Measurements from ENCODE around the gene BHLHE23.

BHLHE23 gene

DNA sequence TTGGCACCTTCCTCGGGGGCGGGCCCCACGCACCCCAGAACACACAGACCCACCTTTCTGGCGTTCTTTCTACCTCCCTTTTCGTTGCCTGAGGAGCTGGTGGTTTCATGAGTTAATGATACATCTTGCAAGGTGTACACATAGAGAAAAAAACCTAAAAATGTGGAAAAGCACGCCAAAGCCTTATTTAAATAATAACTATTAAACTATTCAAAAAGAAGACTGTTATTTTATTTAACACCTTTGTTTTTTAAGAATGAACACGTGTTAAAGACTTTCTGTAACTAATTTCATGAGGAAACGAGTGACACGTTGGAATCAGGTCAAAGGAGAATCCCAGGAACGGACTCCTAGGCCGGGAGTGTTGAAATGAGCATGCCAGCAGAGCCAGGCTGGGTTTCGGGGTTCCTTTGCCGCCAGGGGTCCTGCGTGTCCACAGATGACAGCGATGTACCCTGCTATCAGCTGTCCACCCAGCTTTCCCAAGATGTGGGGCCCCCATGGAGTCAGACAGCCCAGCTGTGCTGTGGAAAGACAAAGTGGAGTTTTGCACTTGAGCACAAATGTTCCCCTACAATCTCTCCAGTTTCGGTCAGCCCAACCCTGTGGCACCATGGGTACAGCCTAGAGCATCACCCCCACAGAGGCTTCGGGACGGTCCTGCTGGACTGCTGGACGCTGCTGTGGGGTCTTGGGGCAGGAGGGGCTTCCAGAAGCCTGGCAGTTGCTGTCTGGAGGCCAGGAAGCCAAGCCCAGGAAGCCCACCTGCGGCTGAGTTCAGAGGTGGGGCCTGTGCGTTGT is 38.2 kb downstream of the BHLHE23 start:
- H3K4me1 ChIP-seq (ENCODE audit: control insufficient read depth, insufficient read depth, low read length, unreplicated experiment) = no peaks in the 10 kb centered on the region
- peaks cover 12% of the 10 kb centered on the region for H3K27me3 ChIP-seq (ENCODE audit: insufficient read depth, low read length)

DNA sequence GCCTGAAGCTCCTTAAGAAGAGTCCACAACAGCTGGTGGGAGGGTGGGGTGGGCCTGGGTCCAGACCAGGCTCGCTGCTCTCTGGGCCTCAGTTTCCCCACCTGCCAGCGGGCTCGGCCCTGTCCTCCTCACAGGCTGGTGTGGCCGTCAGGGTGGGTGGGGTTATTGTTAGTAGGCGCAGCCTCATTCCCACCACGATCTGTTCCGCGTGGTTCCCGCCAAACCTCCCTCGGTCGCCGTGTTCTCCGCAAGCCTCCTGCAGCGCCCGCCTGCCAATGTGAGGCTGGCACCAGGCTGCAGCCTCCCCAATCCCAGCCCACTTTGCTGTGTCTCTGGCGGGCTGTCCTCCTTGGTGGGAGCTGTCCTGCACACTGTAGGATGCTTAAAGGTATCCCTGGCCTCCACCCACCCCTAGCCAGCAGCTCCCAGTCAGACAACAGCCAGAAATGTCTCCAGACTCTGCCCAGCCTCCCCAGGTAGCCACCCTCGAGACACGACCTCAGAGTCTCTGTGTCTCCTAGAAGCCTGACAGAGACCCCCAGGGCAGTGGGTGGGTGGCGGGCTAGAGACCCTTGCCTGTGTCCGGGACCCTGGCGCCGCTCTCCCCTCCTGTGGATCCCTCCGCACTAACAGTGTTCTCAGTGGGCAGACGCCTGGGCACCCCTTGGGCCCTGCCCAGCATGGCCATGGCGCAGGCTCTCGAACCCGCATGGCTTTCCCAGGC is 39.0 kb downstream of the BHLHE23 start:
- H3K27ac ChIP-seq (ENCODE audit: low read depth, low read length) = no peak overlapping the region
- no peaks in the 10 kb centered on the region for H3K79me2 ChIP-seq (ENCODE audit: control insufficient read depth, insufficient read depth, low read length, unreplicated experiment)
- no peaks in the 10 kb centered on the region for H3K4me1 ChIP-seq (ENCODE audit: control insufficient read depth, insufficient read depth, low read length, unreplicated experiment)
- H2AFZ ChIP-seq (ENCODE audit: low read length, unreplicated experiment) = no peak overlapping the region
- no peak overlapping the region for H3K4me3 ChIP-seq (ENCODE audit: low read depth, low read length)
- no peaks in the 10 kb centered on the region; the same call in 1 of the 2 replicates for H3K36me3 ChIP-seq (ENCODE audit: insufficient read depth, low read length)
- peaks cover 4% of the 10 kb centered on the region; the same call in 1 of the 2 replicates for H3K27me3 ChIP-seq (ENCODE audit: insufficient read depth, low read length)

More for the DNA sequence above, 38.2 kb downstream of the BHLHE23 start:
- H2AFZ ChIP-seq (ENCODE audit: low read length, unreplicated experiment) = no peak overlapping the region
- no peaks in the 10 kb centered on the region; the same call in 1 of the 2 replicates for H3K36me3 ChIP-seq (ENCODE audit: insufficient read depth, low read length)
- H3K4me3 ChIP-seq (ENCODE audit: low read depth, low read length) = no peak overlapping the region
- H3K27ac ChIP-seq (ENCODE audit: low read depth, low read length) = no peak overlapping the region
- no peaks in the 10 kb centered on the region for H3K79me2 ChIP-seq (ENCODE audit: control insufficient read depth, insufficient read depth, low read length, unreplicated experiment)

DNA sequence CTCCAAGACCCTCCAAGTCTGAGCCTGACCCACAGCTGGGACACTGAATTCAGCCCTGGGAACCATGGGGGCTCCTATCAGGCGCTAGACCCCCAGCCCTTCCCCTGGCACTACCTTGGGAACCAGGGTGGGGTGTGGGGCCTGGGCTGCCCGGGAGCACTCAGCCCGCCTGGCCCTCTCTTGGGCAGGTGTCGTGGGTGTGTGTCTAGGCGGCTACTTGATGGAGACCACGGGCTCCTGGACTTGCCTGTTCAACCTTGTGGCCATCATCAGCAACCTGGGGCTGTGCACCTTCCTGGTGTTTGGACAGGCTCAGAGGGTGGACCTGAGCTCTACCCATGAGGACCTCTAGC is 39.6 kb downstream of the BHLHE23 start:
- Histone ChIP-seq H2AFZ (ENCODE audit: low read length, unreplicated experiment) (no peak overlapping the region), H3K27ac (ENCODE audit: low read depth, low read length) (no peak overlapping the region), H3K79me2 (ENCODE audit: control insufficient read depth, insufficient read depth, low read length, unreplicated experiment) (no peaks in the 10 kb centered on the region), H3K4me3 (ENCODE audit: low read depth, low read length) (no peak overlapping the region), H3K27me3 (ENCODE audit: insufficient read depth, low read length) (no peaks in the 10 kb centered on the region), H3K36me3 (ENCODE audit: insufficient read depth, low read length) (no peaks in the 10 kb centered on the region; the same call in 1 of the 2 replicates), H3K4me1 (ENCODE audit: control insufficient read depth, insufficient read depth, low read length, unreplicated experiment) (no peaks in the 10 kb centered on the region)

DNA sequence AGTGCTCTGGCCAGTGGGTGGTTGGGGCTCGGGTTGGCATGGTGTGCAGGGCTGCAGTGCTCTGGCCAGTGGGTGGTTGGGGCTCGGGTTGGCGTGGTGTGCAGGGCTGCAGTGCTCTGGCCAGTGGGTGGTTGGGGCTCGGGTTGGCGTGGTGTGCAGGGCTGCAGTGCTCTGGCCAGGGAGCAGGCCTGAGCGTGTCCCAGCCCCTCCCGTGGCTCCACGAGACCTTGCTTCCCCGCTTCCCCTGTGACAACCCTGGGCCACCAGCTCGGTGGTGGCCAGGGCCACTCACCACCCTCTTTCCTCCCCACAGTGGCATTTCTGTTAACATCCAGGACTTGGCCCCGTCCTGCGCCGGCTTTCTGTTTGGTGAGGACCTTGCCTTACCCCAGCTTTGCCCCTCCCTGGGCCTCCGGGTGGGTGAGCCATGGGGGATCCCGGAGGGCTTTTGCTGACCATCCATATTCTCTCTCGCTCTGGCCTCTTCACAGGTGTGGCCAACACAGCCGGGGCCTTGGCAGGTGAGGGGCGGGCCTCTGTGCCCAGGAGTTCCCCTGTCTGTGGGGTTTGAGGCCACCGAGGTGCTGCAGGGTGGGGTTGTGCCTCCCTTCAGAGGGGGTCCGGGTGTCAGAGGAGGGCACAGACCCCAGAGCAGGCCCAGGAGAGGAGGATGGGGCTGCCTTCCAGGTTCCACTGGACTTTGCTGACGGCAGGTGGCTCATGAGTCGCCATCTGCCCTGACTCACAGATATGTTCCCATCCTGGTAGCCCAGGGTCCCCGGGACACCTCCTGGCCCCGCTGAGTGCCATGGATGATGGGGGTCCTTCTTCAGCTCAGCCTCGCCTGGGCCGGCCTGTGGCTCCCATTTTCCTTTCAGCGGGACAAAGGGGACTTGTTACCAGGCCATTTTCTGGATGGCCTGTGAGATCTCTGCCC is 40.3 kb downstream of the BHLHE23 start:
- H3K36me3 ChIP-seq (ENCODE audit: insufficient read depth, low read length) = no peaks in the 10 kb centered on the region; the same call in 1 of the 2 replicates

DNA sequence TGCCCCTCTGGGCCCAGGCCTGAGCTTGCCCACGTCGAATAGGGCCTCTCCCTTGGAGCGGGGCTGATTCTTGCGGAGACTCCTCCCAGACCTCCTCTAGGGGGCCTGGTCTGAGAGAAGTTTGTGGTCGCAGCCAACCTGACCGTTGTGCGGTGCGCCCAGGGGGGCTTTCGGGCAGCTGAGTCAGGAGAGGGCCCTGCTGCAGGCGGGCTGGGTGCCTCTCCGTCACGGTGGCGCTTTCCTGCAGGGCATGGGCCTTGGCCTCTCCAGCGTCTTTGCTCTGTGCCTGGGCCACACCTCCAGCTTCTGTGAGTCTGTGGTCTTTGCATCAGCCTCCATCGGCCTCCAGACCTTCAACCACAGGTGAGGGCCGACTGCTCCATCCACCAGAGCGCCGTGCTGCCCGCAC is 41.4 kb downstream of the BHLHE23 start:
- H3K36me3 ChIP-seq (ENCODE audit: insufficient read depth, low read length) = no peaks in the 10 kb centered on the region; the same call in 1 of the 2 replicates
- no peak overlapping the region for H3K27ac ChIP-seq (ENCODE audit: low read depth, low read length)
- H3K27me3 ChIP-seq (ENCODE audit: insufficient read depth, low read length) = no peaks in the 10 kb centered on the region
- H2AFZ ChIP-seq (ENCODE audit: low read length, unreplicated experiment) = no peak overlapping the region
- no peaks in the 10 kb centered on the region for H3K79me2 ChIP-seq (ENCODE audit: control insufficient read depth, insufficient read depth, low read length, unreplicated experiment)
- no peak overlapping the region for H3K4me3 ChIP-seq (ENCODE audit: low read depth, low read length)
- no peaks in the 10 kb centered on the region for H3K4me1 ChIP-seq (ENCODE audit: control insufficient read depth, insufficient read depth, low read length, unreplicated experiment)

More for the DNA sequence above, 40.3 kb downstream of the BHLHE23 start:
- no peaks in the 10 kb centered on the region for H3K27me3 ChIP-seq (ENCODE audit: insufficient read depth, low read length)
- no peak overlapping the region for H3K4me3 ChIP-seq (ENCODE audit: low read depth, low read length)
- H2AFZ ChIP-seq (ENCODE audit: low read length, unreplicated experiment) = no peak overlapping the region
- no peak overlapping the region for H3K27ac ChIP-seq (ENCODE audit: low read depth, low read length)
- H3K4me1 ChIP-seq (ENCODE audit: control insufficient read depth, insufficient read depth, low read length, unreplicated experiment) = no peaks in the 10 kb centered on the region
- H3K79me2 ChIP-seq (ENCODE audit: control insufficient read depth, insufficient read depth, low read length, unreplicated experiment) = no peaks in the 10 kb centered on the region

DNA sequence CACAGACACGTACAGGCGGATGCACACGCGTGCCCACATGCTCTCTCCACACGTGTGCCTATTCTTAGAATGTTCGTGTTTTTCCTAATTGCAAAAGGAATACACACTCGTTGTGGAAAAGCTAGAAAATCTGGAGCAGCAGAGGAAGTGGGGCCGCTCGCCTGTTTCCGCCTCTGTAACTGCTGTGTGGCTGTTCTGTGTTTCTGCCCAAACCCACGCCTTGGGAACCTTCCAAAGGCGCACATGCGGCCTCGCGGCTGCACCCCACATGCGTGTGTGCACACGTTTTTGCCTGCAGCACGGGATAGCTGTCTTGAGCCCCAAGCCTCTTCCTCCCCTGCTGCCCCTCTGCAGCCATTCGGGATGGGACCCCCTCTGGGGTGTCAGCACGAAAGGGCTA is 42.1 kb downstream of the BHLHE23 start:
- H2AFZ ChIP-seq (ENCODE audit: low read length, unreplicated experiment) = no peak overlapping the region
- no peaks in the 10 kb centered on the region for H3K79me2 ChIP-seq (ENCODE audit: control insufficient read depth, insufficient read depth, low read length, unreplicated experiment)
- H3K27ac ChIP-seq (ENCODE audit: low read depth, low read length) = no peak overlapping the region
- no peaks in the 10 kb centered on the region for H3K27me3 ChIP-seq (ENCODE audit: insufficient read depth, low read length)
- no peaks in the 10 kb centered on the region for H3K4me1 ChIP-seq (ENCODE audit: control insufficient read depth, insufficient read depth, low read length, unreplicated experiment)
- no peak overlapping the region for H3K4me3 ChIP-seq (ENCODE audit: low read depth, low read length)
- H3K36me3 ChIP-seq (ENCODE audit: insufficient read depth, low read length) = no peaks in the 10 kb centered on the region; the same call in 1 of the 2 replicates

DNA sequence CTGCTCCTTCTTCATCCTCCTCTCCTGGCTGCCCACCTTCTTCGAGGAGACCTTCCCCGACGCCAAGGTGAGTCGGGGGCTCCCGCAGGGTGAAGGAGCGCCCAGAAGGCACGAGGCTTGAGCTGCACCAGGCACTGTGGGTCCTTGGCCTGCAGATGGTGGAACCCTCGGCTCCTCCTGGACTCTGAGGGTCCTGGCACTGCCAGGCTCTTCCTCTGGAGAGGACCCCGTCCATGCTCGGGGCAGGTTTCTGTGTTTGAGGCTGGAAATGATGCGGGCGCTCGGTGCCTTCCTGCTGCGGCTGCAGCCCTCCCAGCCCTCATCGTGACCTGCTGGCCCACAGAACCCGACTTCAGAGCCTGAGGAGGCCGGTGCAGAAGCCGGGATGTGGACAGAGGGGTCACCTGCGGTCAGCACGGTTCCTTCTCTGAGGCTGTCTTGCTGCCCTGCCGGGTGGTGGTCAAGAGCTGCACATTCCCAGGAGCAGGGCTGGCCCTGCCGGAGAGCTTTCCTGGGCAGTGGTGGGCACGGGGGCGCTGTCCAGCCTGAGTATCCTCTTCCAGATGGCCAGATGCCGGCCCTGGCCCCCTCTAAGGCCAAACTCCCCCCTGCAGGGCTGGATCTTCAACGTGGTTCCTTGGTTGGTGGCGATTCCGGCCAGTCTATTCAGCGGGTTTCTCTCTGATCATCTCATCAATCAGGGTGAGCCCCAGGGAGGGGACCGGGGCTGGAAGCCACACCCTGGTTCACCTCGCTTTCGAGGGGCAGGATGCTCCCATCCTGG is 43.0 kb downstream of the BHLHE23 start:
- no peak overlapping the region for H3K4me3 ChIP-seq (ENCODE audit: low read depth, low read length)
- H2AFZ ChIP-seq (ENCODE audit: low read length, unreplicated experiment) = no peak overlapping the region
- H3K27ac ChIP-seq (ENCODE audit: low read depth, low read length) = no peak overlapping the region
- H3K4me1 ChIP-seq (ENCODE audit: control insufficient read depth, insufficient read depth, low read length, unreplicated experiment) = no peaks in the 10 kb centered on the region
- no peaks in the 10 kb centered on the region; the same call in 1 of the 2 replicates for H3K36me3 ChIP-seq (ENCODE audit: insufficient read depth, low read length)
- H3K27me3 ChIP-seq (ENCODE audit: insufficient read depth, low read length) = no peaks in the 10 kb centered on the region
- H3K79me2 ChIP-seq (ENCODE audit: control insufficient read depth, insufficient read depth, low read length, unreplicated experiment) = no peaks in the 10 kb centered on the region

DNA sequence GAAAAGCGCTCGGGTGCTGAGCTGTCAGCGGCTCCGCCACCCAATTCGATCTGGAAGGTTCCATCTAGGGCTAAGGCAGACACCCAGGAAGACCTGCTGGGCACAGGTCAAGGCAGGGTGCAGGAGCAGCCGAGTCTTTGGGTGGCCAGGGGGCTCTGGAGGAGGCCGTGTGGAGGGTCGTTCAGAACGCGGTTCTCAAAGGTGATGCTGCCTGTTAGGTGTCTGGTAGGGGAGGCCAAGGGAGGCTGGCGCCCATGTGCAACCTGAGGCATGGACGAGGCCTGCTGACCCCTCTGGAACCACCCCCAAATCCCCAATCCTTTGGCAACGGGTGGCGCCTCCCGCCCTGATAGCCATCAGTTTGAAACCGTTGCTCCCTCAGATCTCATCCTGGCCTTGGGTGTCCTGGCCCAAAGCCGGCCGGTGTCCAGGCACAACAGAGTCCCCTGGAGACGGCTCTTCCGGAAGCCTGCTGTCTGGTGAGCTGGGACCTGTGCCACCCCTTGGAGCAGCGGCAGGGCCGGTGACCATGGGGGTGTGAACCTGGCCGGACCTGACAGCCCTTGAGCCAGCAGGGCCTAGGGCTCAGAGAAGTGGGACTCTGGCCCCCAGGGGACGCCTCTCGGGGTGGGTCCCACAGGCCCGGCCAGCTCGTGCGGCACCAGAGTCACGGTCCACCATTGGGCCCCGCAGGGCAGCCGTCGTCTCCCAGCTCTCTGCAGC is 43.7 kb downstream of the BHLHE23 start:
- no peaks in the 10 kb centered on the region for H3K27me3 ChIP-seq (ENCODE audit: insufficient read depth, low read length)
- no peaks in the 10 kb centered on the region for H3K4me1 ChIP-seq (ENCODE audit: control insufficient read depth, insufficient read depth, low read length, unreplicated experiment)
- H3K4me3 ChIP-seq (ENCODE audit: low read depth, low read length) = no peak overlapping the region
- no peak overlapping the region for H2AFZ ChIP-seq (ENCODE audit: low read length, unreplicated experiment)
- no peak overlapping the region for H3K27ac ChIP-seq (ENCODE audit: low read depth, low read length)
- peaks cover 3% of the 10 kb centered on the region for H3K79me2 ChIP-seq (ENCODE audit: control insufficient read depth, insufficient read depth, low read length, unreplicated experiment)
- H3K36me3 ChIP-seq (ENCODE audit: insufficient read depth, low read length) = no peaks in the 10 kb centered on the region; the same call in 1 of the 2 replicates

DNA sequence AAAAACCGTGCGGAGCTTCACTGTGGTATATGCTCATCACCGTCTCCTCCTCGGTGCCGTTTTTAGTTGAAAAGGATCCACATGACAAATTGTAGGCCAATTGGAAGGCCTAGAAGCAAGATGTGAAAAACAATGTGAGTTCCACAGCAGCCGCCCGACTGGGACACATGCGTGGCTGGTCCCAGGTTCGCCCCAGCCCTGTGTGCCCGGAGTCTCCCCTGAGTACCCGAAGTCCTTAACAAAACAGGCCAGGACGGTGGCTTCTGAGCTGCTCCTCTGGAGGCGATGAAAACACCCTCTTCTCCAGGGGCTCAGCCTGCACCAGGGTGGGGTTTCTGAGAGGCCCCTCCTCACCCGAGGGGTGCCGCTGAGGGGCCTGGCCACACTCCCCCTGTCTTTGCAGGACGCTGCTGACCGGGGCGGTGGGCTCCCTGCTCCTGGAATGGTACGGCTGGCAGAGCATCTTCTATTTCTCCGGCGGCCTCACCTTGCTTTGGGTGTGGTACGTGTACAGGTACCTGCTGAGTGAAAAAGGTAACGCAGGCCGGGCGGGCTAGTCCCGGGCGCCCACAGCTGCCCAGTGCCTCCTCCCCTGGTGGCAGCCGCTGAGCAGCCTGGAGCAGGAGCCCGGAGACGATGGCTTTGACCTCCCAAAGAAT is 44.4 kb downstream of the BHLHE23 start:
- Histone ChIP-seq H3K27me3 (ENCODE audit: insufficient read depth, low read length) (no peaks in the 10 kb centered on the region), H2AFZ (ENCODE audit: low read length, unreplicated experiment) (no peak overlapping the region), H3K36me3 (ENCODE audit: insufficient read depth, low read length) (no peaks in the 10 kb centered on the region; the same call in 1 of the 2 replicates), H3K4me3 (ENCODE audit: low read depth, low read length) (no peak overlapping the region), H3K27ac (ENCODE audit: low read depth, low read length) (no peak overlapping the region), H3K4me1 (ENCODE audit: control insufficient read depth, insufficient read depth, low read length, unreplicated experiment) (no peaks in the 10 kb centered on the region), H3K79me2 (ENCODE audit: control insufficient read depth, insufficient read depth, low read length, unreplicated experiment) (peaks cover 6% of the 10 kb centered on the region)

Data from ACC112 (cell line).